Panc1 (cell line): ENCODE results near the gene CD300LF.

ENCODE experiments used
- POLR2AphosphoS5 ChIP-seq: IDR thresholded peaks from 2 replicates; pipeline ENCODE4 v1.6.1; 2012; ENCODE audit warnings: mild to moderate bottlenecking, low read depth, low read length, moderate library complexity
- TF ChIP-seq, protein P1 (sequence below): fragments of 450-650 bp; IDR thresholded peaks from 2 replicates; pipeline ENCODE4 v1.5.1; 2017; ENCODE audit warnings: mild to moderate bottlenecking

DNA sequence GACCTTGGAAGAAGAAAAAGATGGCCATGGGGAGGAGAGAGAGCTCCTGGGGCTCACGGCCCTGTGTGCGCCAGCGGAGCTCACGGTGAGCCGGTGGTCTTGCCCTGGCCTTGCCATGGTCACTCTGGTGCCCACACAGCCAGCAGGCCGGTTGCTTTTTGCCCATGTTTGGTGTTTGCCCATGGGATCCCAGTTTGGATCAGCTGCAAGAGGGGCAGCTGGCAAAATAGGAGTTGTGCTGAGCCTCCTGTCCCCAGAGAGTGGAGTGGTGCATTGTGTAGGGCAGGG is 37.3 kb upstream of the CD300LF start:
- TF ChIP-seq, protein P1, sequence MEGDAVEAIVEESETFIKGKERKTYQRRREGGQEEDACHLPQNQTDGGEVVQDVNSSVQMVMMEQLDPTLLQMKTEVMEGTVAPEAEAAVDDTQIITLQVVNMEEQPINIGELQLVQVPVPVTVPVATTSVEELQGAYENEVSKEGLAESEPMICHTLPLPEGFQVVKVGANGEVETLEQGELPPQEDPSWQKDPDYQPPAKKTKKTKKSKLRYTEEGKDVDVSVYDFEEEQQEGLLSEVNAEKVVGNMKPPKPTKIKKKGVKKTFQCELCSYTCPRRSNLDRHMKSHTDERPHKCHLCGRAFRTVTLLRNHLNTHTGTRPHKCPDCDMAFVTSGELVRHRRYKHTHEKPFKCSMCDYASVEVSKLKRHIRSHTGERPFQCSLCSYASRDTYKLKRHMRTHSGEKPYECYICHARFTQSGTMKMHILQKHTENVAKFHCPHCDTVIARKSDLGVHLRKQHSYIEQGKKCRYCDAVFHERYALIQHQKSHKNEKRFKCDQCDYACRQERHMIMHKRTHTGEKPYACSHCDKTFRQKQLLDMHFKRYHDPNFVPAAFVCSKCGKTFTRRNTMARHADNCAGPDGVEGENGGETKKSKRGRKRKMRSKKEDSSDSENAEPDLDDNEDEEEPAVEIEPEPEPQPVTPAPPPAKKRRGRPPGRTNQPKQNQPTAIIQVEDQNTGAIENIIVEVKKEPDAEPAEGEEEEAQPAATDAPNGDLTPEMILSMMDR = no peak
- TF ChIP-seq POLR2AphosphoS5 = no peak
